ENCODE measurements around the gene SNRPA1.
"Not testable (repeated sequence)": the region's sequence is repeated elsewhere in the genome, so short reads cannot be mapped to it uniquely, and the experiment has no call there.

The SNRPA1 gene

DNA sequence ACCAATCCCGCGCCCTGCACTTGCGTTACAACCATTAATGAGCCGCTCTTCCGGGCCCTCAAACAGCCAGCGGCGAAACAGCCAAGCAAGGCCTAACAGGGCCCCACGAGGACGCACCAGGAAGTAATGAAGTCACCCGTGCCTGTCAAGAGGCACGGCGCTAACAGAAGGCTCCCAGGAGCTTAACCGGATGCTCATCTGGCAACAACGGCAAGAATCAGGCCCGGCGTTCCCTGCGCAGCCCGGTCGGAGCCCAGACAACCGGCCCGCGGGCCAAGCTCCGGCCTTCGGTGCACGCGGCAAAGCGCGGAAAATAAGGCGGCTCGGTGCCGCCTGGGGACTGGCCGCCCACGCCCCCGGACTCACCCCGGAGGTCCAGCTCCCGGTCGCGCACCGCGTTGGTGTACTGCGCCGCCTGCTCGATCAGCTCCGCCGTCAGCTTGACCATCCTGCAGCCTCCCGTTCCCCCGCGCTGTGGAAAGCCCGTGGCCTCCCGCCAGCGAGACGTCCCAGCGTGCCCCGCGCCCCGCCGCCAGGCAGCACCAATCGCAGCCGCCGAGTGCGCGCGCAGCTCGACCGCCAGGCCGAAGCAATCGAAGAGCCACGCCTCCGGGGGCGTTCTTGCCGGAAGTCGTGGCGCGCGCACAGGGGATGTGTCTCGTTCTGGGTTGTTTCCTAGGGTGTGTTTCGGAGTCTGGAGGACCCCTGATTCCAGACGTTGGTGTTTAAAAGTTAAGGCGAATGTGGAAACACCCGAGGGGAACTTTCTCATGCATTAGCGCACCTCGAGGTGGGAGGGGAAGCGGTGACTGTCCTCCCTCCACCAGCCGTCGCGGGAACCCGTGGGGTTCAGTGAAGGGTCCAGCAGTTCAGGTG lies at the start of gene SNRPA1:
SNRPA1 (minus strand) TSS at position 518 of the 876 bp plus-strand sequence; CDS start at position 448, 70 bp downstream.
- H4K20me1 ChIP-seq (ENCODE audit: insufficient read depth, low read length): peaks cover 37% of the 10 kb centered on the region
- H3K4me2 ChIP-seq (ENCODE audit: low read length): peak within 1 kb of the TSS; percentile 87
- H2AFZ ChIP-seq (ENCODE audit: low read depth, low read length): peak within 1 kb of the TSS; percentile 71
- H3K27ac ChIP-seq (ENCODE audit: low read length): peak within 1 kb of the TSS; percentile 84
- H3K36me3 ChIP-seq (replicated peaks; ENCODE audit: low read depth, low read length): peaks cover 24% of the 10 kb centered on the region
- H3K9ac ChIP-seq (ENCODE audit: low read length): peak within 1 kb of the TSS; percentile 97
- H3K79me2 ChIP-seq (ENCODE audit: low read length): peaks cover 51% of the 10 kb centered on the region
- H3K4me1 ChIP-seq (ENCODE audit: low read length): peaks cover 18% of the 10 kb centered on the region
- peak within 1 kb of the TSS; percentile 98 for H3K4me3 ChIP-seq (ENCODE audit: low read length)
- H3K9me3 ChIP-seq (ENCODE audit: insufficient read depth, low read length): no peaks in the 10 kb centered on the region
- no peaks in the 10 kb centered on the region for H3K27me3 ChIP-seq (ENCODE audit: low read depth, low read length)
- TF ChIP-seq, protein P1, sequence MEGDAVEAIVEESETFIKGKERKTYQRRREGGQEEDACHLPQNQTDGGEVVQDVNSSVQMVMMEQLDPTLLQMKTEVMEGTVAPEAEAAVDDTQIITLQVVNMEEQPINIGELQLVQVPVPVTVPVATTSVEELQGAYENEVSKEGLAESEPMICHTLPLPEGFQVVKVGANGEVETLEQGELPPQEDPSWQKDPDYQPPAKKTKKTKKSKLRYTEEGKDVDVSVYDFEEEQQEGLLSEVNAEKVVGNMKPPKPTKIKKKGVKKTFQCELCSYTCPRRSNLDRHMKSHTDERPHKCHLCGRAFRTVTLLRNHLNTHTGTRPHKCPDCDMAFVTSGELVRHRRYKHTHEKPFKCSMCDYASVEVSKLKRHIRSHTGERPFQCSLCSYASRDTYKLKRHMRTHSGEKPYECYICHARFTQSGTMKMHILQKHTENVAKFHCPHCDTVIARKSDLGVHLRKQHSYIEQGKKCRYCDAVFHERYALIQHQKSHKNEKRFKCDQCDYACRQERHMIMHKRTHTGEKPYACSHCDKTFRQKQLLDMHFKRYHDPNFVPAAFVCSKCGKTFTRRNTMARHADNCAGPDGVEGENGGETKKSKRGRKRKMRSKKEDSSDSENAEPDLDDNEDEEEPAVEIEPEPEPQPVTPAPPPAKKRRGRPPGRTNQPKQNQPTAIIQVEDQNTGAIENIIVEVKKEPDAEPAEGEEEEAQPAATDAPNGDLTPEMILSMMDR (IDR thresholded peaks at IDR 0.05; ENCODE audit: low read depth, low read length): no peak

DNA sequence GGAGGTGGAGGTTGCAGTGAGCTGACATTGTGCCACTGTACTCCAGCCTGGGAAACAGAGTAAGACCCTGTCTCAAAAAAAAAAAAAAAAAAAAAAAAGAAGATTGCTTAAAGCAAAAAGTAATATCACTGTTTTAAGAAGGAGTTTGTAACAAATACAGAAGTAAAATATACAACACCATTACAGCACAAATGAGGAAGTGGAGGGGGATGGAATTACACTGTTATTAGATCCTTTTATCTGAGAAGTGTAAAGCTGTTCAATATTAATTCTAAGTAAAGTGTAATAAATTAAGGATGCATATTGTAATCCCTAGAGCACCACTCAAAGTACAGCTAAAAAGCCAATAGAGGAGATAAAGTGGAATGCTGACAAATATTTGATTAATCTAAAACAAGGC lies 47.0 kb upstream of the SNRPA1 start:
- no peaks in the 10 kb centered on the region for H3K4me1 ChIP-seq (ENCODE audit: low read length)

DNA sequence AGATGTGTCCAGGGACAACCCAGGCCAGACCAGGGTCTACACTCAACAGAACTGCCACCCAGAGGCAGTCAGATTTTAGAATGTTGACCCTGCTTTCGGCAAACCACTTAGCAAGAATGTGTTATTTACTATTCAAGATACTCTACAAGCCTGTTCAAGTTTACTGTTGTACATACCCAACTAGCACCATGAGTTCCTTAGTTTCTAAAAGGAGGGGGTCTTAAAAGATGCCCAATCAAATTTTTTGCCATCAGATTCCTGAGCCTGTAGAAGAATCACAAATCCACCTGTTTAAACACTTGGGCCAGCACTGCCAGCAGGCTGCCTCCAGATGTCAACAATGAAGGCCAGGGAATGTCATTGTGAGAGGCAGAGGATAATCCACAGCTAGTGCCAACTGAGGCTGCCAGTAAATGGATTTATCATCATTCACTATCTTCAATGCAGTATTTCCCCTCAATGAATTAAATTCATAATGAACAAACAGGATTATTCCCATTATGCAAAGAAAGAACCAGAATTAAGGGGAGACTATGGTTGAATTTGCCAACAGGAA lies 43.5 kb upstream of the SNRPA1 start:
- Histone ChIP-seq H3K4me1 (ENCODE audit: low read length) (peaks cover 6% of the 10 kb centered on the region), H4K20me1 (ENCODE audit: insufficient read depth, low read length) (no peaks in the 10 kb centered on the region), H3K9ac (ENCODE audit: low read length) (no peak overlapping the region), H3K36me3 (replicated peaks; ENCODE audit: low read depth, low read length) (peaks cover 5% of the 10 kb centered on the region), H3K27me3 (ENCODE audit: low read depth, low read length) (peaks cover 21% of the 10 kb centered on the region), H3K27ac (ENCODE audit: low read length) (no peak overlapping the region), H3K4me2 (ENCODE audit: low read length) (no peak overlapping the region), H3K9me3 (ENCODE audit: insufficient read depth, low read length) (peaks cover 19% of the 10 kb centered on the region), H3K79me2 (ENCODE audit: low read length) (no peaks in the 10 kb centered on the region), H3K4me3 (ENCODE audit: low read length) (no peak overlapping the region), H2AFZ (ENCODE audit: low read depth, low read length) (no peak overlapping the region)
- TF ChIP-seq EZH2phosphoT487 (IDR thresholded peaks at IDR 0.05; ENCODE audit: low read depth): no peak
- TF ChIP-seq, protein P1 (IDR thresholded peaks at IDR 0.05; ENCODE audit: low read depth, low read length): no peak

More for the DNA sequence above, 47.0 kb upstream of the SNRPA1 start:
- H3K4me2 ChIP-seq (ENCODE audit: low read length): no peak overlapping the region
- no peaks in the 10 kb centered on the region for H4K20me1 ChIP-seq (ENCODE audit: insufficient read depth, low read length)
- H2AFZ ChIP-seq (ENCODE audit: low read depth, low read length): no peak overlapping the region
- no peak overlapping the region for H3K4me3 ChIP-seq (ENCODE audit: low read length)
- no peaks in the 10 kb centered on the region for H3K36me3 ChIP-seq (replicated peaks; ENCODE audit: low read depth, low read length)
- TF ChIP-seq EZH2phosphoT487 (IDR thresholded peaks at IDR 0.05; ENCODE audit: low read depth): no peak
- TF ChIP-seq, protein P1 (IDR thresholded peaks at IDR 0.05; ENCODE audit: low read depth, low read length): no peak
- H3K27me3 ChIP-seq (ENCODE audit: low read depth, low read length): peaks cover 48% of the 10 kb centered on the region
- no peaks in the 10 kb centered on the region for H3K79me2 ChIP-seq (ENCODE audit: low read length)
- no peak overlapping the region for H3K9ac ChIP-seq (ENCODE audit: low read length)
- H3K27ac ChIP-seq (ENCODE audit: low read length): no peak overlapping the region
- H3K9me3 ChIP-seq (ENCODE audit: insufficient read depth, low read length): no peaks in the 10 kb centered on the region

DNA sequence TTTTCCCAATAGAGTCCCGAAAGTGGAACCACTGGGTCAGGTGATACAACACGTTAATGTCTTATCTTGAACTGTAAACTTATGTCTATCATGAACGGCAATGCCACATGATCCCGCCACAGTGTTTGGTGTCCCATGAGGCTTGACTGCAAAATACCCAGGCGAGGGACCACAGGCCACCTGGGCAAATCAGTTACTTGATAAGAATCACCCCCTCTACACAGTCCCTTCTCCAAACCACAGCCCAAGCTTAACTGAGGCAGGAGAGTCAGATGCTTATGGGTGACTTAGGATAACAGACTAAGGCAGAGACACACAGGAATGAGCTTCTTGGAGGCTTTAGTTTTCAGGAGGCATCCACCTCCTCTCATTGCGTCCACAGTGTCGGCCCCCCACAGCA lies 42.9 kb upstream of the SNRPA1 start:
- peaks cover 19% of the 10 kb centered on the region for H3K9me3 ChIP-seq (ENCODE audit: insufficient read depth, low read length)
- no peak overlapping the region for H3K9ac ChIP-seq (ENCODE audit: low read length)
- TF ChIP-seq EZH2phosphoT487 (IDR thresholded peaks at IDR 0.05; ENCODE audit: low read depth): no peak
- TF ChIP-seq, protein P1 (IDR thresholded peaks at IDR 0.05; ENCODE audit: low read depth, low read length): no peak
- peaks cover 6% of the 10 kb centered on the region for H3K4me1 ChIP-seq (ENCODE audit: low read length)
- H2AFZ ChIP-seq (ENCODE audit: low read depth, low read length): no peak overlapping the region
- H3K27ac ChIP-seq (ENCODE audit: low read length): no peak overlapping the region
- no peak overlapping the region for H3K4me3 ChIP-seq (ENCODE audit: low read length)
- H4K20me1 ChIP-seq (ENCODE audit: insufficient read depth, low read length): no peaks in the 10 kb centered on the region
- H3K4me2 ChIP-seq (ENCODE audit: low read length): no peak overlapping the region
- H3K36me3 ChIP-seq (replicated peaks; ENCODE audit: low read depth, low read length): peaks cover 5% of the 10 kb centered on the region
- no peaks in the 10 kb centered on the region for H3K79me2 ChIP-seq (ENCODE audit: low read length)
- peaks cover 19% of the 10 kb centered on the region for H3K27me3 ChIP-seq (ENCODE audit: low read depth, low read length)

DNA sequence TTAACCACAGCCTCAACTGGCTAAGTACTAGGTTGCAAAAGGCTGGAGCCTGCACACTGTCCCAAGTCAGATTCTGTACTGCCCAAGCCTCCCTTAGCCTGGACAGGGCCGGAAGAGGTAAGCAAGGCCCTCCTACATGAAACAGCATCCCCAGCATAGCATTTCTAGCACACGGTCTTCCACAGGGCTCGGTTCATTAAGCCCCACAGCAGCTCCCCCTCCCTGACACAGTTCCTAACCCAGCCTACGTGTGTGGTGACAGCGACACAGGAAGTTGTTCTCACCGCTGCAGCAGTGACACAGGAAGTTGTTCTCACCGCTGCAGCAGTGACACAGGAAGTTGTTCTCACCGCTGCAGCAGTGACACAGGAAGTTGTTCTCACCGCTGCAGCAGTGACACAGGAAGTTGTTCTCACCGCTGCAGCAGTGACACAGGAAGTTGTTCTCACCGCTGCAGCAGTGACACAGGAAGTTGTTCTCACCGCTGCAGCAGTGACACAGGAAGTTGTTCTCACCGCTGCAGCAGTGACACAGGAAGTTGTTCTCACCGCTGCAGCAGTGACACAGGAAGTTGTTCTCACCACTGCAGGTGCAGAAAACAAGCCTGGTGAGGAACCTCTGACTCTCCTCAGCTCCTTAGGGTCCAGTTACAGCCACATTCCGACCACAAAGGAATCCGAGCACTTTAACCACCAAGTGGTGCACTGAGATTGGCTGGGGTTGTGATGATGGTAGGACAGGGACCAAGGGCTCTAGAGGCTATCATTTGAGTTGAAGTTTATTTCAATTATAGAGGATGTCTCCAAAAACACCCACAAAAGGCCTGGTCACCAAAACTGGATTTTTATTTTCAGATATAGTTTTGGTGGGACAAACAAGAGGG lies 39.1 kb upstream of the SNRPA1 start:
- not testable (repeated sequence) for H3K79me2 ChIP-seq (ENCODE audit: low read length); H3K36me3 ChIP-seq (replicated peaks; ENCODE audit: low read depth, low read length); H3K9ac ChIP-seq (ENCODE audit: low read length); H3K4me1 ChIP-seq (ENCODE audit: low read length); H4K20me1 ChIP-seq (ENCODE audit: insufficient read depth, low read length)
- Histone ChIP-seq H3K9me3 (ENCODE audit: insufficient read depth, low read length) (peaks cover 19% of the 10 kb centered on the region), H3K4me3 (ENCODE audit: low read length) (peak overlapping the region; percentile 77), H2AFZ (ENCODE audit: low read depth, low read length) (peak overlapping the region; percentile 100), H3K27ac (ENCODE audit: low read length) (peak overlapping the region; percentile 77), H3K27me3 (ENCODE audit: low read depth, low read length) (peaks cover 18% of the 10 kb centered on the region), H3K4me2 (ENCODE audit: low read length) (peak overlapping the region; percentile 81)
